Measurements from ENCODE around the gene KDF1.
"Not testable (repeated sequence)": the region's sequence is repeated elsewhere in the genome, so short reads cannot be mapped to it uniquely, and the experiment has no call there.

KDF1 gene

GRCh38 chr1:26994787-26995517 lies 34.7 kb upstream of the KDF1 start:
- no peak for FAIRE-seq
- no peak for DNase-seq (ENCODE audit: insufficient read length, low spot score)

- DNase-seq (ENCODE audit: insufficient read length, low spot score) (no peak), FAIRE-seq (no peak)
Measured at GRCh38 chr1:26994020-26994786, 33.9 kb upstream of the KDF1 start.

- FAIRE-seq (no peak), DNase-seq (ENCODE audit: insufficient read length, low spot score) (peak; percentile 78)
Measured at GRCh38 chr1:26993237-26994019, 33.2 kb upstream of the KDF1 start, which contains the start of gene TRNP1. Gene TRNP1, plus strand, starts transcription at chr1:26993692. Its CDS starts 95 bp downstream, at chr1:26993787.

GRCh38 chr1:26991310-26992116 lies 31.2 kb upstream of the KDF1 start:
- DNase-seq (ENCODE audit: insufficient read length, low spot score) (peak; percentile 51), FAIRE-seq (no peak)

- not testable (repeated sequence) for DNase-seq (ENCODE audit: insufficient read length, low spot score); FAIRE-seq
Measured at GRCh38 chr1:26989403-26990109, 29.3 kb upstream of the KDF1 start.

GRCh38 chr1:26986658-26987057 lies 26.4 kb upstream of the KDF1 start:
- no peak for DNase-seq (ENCODE audit: insufficient read length, low spot score)
- FAIRE-seq, result no peak

- DNase-seq (ENCODE audit: insufficient read length, low spot score), result no peak
- FAIRE-seq, result no peak
Measured at GRCh38 chr1:26984291-26984690, 24.0 kb upstream of the KDF1 start.

- FAIRE-seq, result no peak
- DNase-seq (ENCODE audit: insufficient read length, low spot score), result no peak
Measured at GRCh38 chr1:26983863-26984262, 23.6 kb upstream of the KDF1 start.

GRCh38 chr1:26981146-26981846 lies 21.0 kb upstream of the KDF1 start:
- FAIRE-seq, result no peak
- no peak for DNase-seq (ENCODE audit: insufficient read length, low spot score)

- FAIRE-seq, result no peak
- DNase-seq (ENCODE audit: insufficient read length, low spot score), result no peak
Measured at GRCh38 chr1:26978901-26979300, 18.6 kb upstream of the KDF1 start.

- DNase-seq (ENCODE audit: insufficient read length, low spot score) (no peak), FAIRE-seq (no peak)
Measured at GRCh38 chr1:26976621-26977510, 16.6 kb upstream of the KDF1 start.

GRCh38 chr1:26972821-26973220 lies 12.6 kb upstream of the KDF1 start:
- FAIRE-seq, result no peak
- DNase-seq (ENCODE audit: insufficient read length, low spot score), result no peak

- no peak for FAIRE-seq
- no peak for DNase-seq (ENCODE audit: insufficient read length, low spot score)
Measured at GRCh38 chr1:26972390-26972789, 12.1 kb upstream of the KDF1 start.

GRCh38 chr1:26971590-26971989 lies 11.3 kb upstream of the KDF1 start:
- FAIRE-seq, result no peak

GRCh38 chr1:26970810-26971209 lies 10.5 kb upstream of the KDF1 start:
- FAIRE-seq (no peak), DNase-seq (ENCODE audit: insufficient read length, low spot score) (no peak)

More at GRCh38 chr1:26971590-26971989, 11.3 kb upstream of the KDF1 start:
- no peak for DNase-seq (ENCODE audit: insufficient read length, low spot score)

GRCh38 chr1:26965628-26966027 lies 5.4 kb upstream of the KDF1 start:
- no peak for DNase-seq (ENCODE audit: insufficient read length, low spot score)
- no peak for FAIRE-seq

- DNase-seq (ENCODE audit: insufficient read length, low spot score) (no peak), FAIRE-seq (no peak)
Measured at GRCh38 chr1:26965213-26965612, 4.9 kb upstream of the KDF1 start.

- no peak for FAIRE-seq
- peak; percentile 80 for DNase-seq (ENCODE audit: insufficient read length, low spot score)
Measured at GRCh38 chr1:26961826-26962225, 1.6 kb upstream of the KDF1 start.
